Sigmoid colon (tissue), 7 donors: ENCODE measurements around the gene MAP3K7CL. TPM values are rescaled to one million over a fixed set of nuclear protein-coding genes. Genes with fewer than 3 reads are reported as not detected.

Source experiments
- DNase-seq: peaks from one replicate; pipeline ENCODE4 v3.0.0-alpha.2; 2019
- H3K27ac ChIP-seq, 4 donors: fragments of 200-600 bp; sonication (generic); one replicate each; pipeline ENCODE4 v1.5.1; 2016 to 2019; ENCODE audit warnings: mild to moderate bottlenecking in 1 of 4
- H3K27me3 ChIP-seq, 3 donors: fragments of 200-600 bp; sonication (generic); one replicate each; pipeline ENCODE4 v1.5.1; 2019; ENCODE audit warnings: mild to moderate bottlenecking in 1 of 3
- H3K36me3 ChIP-seq, 4 donors: fragments of 200-600 bp; sonication (generic); one replicate each; pipeline ENCODE4 v1.5.1; 2016 to 2019
- H3K4me1 ChIP-seq, 4 donors: fragments of 200-600 bp; sonication (generic); one replicate each; pipeline ENCODE4 v1.5.1; 2017 to 2019
- H3K4me3 ChIP-seq, 4 donors: fragments of 200-600 bp; sonication (generic); one replicate each; pipeline ENCODE4 v1.5.1; 2017 to 2019; ENCODE audit warnings: mild to moderate bottlenecking in 2 of 4, moderate library complexity in 1 of 4
- H3K9me3 ChIP-seq, 4 donors: fragments of 200-600 bp in 3 of 4; sonication (generic) in 3 of 4; one replicate each; pipeline versions ENCODE4 v1.5.1 to v1.6.1; 2013 to 2019
- CTCF ChIP-seq, 4 experiments: fragments of 450-650 bp in 3 of 4; fragments of 200-600 bp in 1 of 4; IDR thresholded peaks; one replicate each; pipeline ENCODE4 v1.5.1; 2016 to 2019; ENCODE audit warnings: antibody characterized with exemption in 4 of 4, mild to moderate bottlenecking in 3 of 4, moderate library complexity in 2 of 4
- EP300 ChIP-seq, 4 donors: sonication (generic); formaldehyde crosslinking; IDR thresholded peaks; one replicate each; pipeline ENCODE4 v1.6.1; 2017; ENCODE audit warnings: antibody characterized with exemption in 4 of 4
- POLR2A ChIP-seq, 2 donors: fragments of 450-650 bp; IDR thresholded peaks; one replicate each; pipeline ENCODE4 v1.6.1; 2016; ENCODE audit warnings: antibody characterized with exemption in 2 of 2, mild to moderate bottlenecking in 2 of 2, moderate library complexity in 2 of 2
- POLR2AphosphoS5 ChIP-seq, 4 donors: sonication (generic); formaldehyde crosslinking; IDR thresholded peaks; one replicate each; pipeline ENCODE4 v1.6.1; 2017; ENCODE audit warnings: antibody characterized with exemption in 4 of 4
- WGBS, 2 donors: extraction: QIAGEN DNeasy Blood & Tissue Kit; methylation state at CpG; one replicate each; pipeline ENCODE4 v1.1.7; 2013; 5-methylcytosine and 5-hydroxymethylcytosine counted together
- intact Hi-C: fragments of 100-400 bp; cut with DNase I; formaldehyde crosslinking; loops from one replicate; pipeline ENCODE4 v1.15.1; 2023
- polyA plus RNA-seq, 3 donors: library from polyadenylated mRNA; stranded (reverse); fragments of 200-250 nt; gene quantifications; one replicate each; pipeline ENCODE4 v1.2.3, GENCODE V29; 2013
- total RNA-seq, 4 donors: library from RNA; depleted of rRNA; stranded (reverse); fragments of >200 nt; gene quantifications; one replicate each; pipeline ENCODE4 v1.1.0, GENCODE V29; 2016
- donor health status: healthy with polysubstance abuse.
- donor health status: Bipolar disorder and iron deficiency.
- donor health status: healthy.

Gene MAP3K7CL
- total and polyA plus RNA-seq, 7 donors, result 2.3 to 12.2 (median 4.6) TPM

DNA sequence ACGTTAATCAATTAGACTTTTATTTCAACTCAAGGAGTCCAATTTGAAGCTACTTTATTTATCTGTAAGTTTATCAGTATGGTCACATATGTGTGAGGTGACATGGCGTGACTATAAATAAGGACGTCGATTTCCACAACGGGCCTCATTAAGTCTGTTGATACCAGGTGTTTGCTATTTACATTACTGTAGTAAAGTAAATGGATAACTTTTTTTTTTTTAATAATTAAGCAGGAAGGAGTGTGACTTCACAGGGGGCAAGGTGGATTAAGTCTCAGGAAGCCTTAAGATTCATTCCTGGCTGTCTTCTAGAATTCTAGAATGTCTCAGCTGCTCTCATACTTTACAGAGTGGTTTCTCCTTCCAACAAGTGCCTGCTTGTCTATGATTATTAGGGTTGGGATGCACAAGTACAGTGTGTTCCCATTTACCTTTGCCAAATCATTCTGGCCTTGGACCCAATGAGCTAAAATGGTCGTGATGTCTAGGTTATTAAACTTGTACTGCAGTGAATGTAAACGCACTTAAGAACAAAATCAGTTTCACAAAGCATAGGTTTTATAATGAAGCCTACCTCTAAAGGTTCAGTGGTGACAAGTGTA, 15.5 kb downstream of the MAP3K7CL start:
- Histone ChIP-seq H3K36me3 (no peaks in the 10 kb centered on the region), H3K4me1 (peaks cover 0 to 44% (median 31%) of the 10 kb centered on the region in 4 donors), H3K27me3 (no peaks in the 10 kb centered on the region), H3K4me3 (no peak overlapping the region), H3K27ac (peak overlapping the region; percentile 63 to 77 (median 71)), H3K9me3 (no peaks in the 10 kb centered on the region)
- intact Hi-C loops, result loop anchor here (5.0 to 10.0 kb wide), 2 partner anchors 54 to 141 kb away; no protein-coding TSS in a partner anchor
- WGBS, 2 donors, result 47 to 75% methylated on average over 7 of the region's 7 CpGs
- no peak for DNase-seq
- TF ChIP-seq EP300 (IDR thresholded peaks at IDR 0.05) (peak; percentile 54 to 93 (median 77)), POLR2A (IDR thresholded peaks at IDR 0.05) (no peak), POLR2AphosphoS5 (IDR thresholded peaks at IDR 0.05) (peak; percentile 32 to 85 (median 76))

DNA sequence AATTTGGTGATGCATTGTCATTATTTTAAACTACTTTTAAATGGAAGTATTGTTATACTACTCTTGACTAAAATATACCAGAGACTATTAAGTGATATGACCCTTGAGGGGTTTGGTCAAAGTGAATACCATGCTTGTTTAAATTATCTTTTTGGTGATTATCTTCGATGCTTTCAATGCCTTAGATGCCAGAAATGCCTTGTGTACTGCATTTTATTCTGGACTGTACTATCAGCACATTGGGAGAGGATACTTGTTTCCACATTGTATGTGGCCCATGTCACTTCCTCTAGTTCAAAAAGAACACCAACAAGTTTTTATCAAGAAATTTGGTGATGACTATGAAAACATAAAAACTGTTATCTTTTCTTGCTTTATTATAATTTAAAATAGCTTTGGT, 16.3 kb downstream of the MAP3K7CL start:
- 79 to 80% methylated on average over 1 of the region's 1 CpG for WGBS, 2 donors
- intact Hi-C loops, result loop anchor here (5.0 to 10.0 kb wide), 2 partner anchors 54 to 142 kb away; no protein-coding TSS in a partner anchor
- H3K36me3 ChIP-seq, result no peaks in the 10 kb centered on the region

GRCh38 chr21:29148530-29148929, 18.1 kb downstream of the MAP3K7CL start:
- no peak for TF ChIP-seq POLR2A (IDR thresholded peaks at IDR 0.05)
- Histone ChIP-seq H3K36me3 (no peaks in the 10 kb centered on the region), H3K9me3 (no peaks in the 10 kb centered on the region), H3K27ac (no peak overlapping the region), H3K4me3 (no peak overlapping the region), H3K4me1 (peaks cover 0 to 44% (median 34%) of the 10 kb centered on the region in 4 donors), H3K27me3 (no peaks in the 10 kb centered on the region)
- 77 to 86% methylated on average over 5 of the region's 5 CpGs for WGBS, 2 donors
- no peak for DNase-seq
- intact Hi-C loops, result loop anchor here (5.0 to 10.0 kb wide), 2 partner anchors 56 to 144 kb away; no protein-coding TSS in a partner anchor

More for the DNA sequence above, 16.3 kb downstream of the MAP3K7CL start:
- no peak for DNase-seq
- no peak for TF ChIP-seq POLR2AphosphoS5 (IDR thresholded peaks at IDR 0.05)
- H3K4me1 ChIP-seq, result peaks cover 0 to 44% (median 31%) of the 10 kb centered on the region in 4 donors
- no peaks in the 10 kb centered on the region for H3K27me3 ChIP-seq
- H3K4me3 ChIP-seq, result no peak overlapping the region
- H3K27ac ChIP-seq, result peak overlapping the region; percentile 63 to 77 (median 71)
- H3K9me3 ChIP-seq, result no peaks in the 10 kb centered on the region

GRCh38 chr21:29149808-29150425, 19.5 kb downstream of the MAP3K7CL start:
- DNase-seq, result no peak
- Histone ChIP-seq H3K36me3 (no peaks in the 10 kb centered on the region), H3K4me3 (no peak overlapping the region), H3K4me1 (peaks cover 0 to 38% (median 28%) of the 10 kb centered on the region in 4 donors), H3K27me3 (no peaks in the 10 kb centered on the region), H3K9me3 (no peaks in the 10 kb centered on the region), H3K27ac (no peak overlapping the region)
- no peak for TF ChIP-seq EP300 (IDR thresholded peaks at IDR 0.05)
- no peak for TF ChIP-seq CTCF (IDR thresholded peaks at IDR 0.05)
- no peak for TF ChIP-seq POLR2AphosphoS5 (IDR thresholded peaks at IDR 0.05)
- no peak for TF ChIP-seq POLR2A (IDR thresholded peaks at IDR 0.05)
- WGBS, 2 donors, result 71 to 91% methylated on average over 3 of the region's 3 CpGs
- intact Hi-C loops, result loop anchor here (5.0 to 10.0 kb wide), 2 partner anchors 58 to 145 kb away; no protein-coding TSS in a partner anchor

DNA sequence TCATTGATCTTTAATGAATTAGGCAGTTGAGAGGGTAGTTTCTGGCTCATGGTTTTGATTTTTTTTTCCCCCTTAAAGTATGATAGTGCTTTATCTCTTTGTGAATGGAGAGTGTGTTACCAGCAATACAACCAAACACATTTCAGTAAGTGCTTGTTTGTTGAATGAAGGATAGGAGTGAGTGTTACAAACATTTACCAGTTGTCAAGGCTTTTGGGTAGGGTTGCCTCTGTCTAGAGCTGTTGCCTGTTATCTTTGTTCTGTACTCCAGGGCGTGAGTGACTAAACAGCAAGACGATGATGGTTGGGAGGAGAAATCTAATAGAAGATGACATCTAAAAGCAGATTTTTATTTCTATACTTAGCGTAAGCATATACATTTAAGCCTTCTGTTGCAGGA, 21.5 kb downstream of the MAP3K7CL start:
- Histone ChIP-seq H3K9me3 (no peaks in the 10 kb centered on the region), H3K27ac (no peak overlapping the region), H3K27me3 (no peaks in the 10 kb centered on the region), H3K4me1 (peaks cover 0 to 18% (median 9%) of the 10 kb centered on the region in 4 donors), H3K4me3 (no peak overlapping the region), H3K36me3 (no peaks in the 10 kb centered on the region)
- TF ChIP-seq EP300 (IDR thresholded peaks at IDR 0.05) (no peak), CTCF (IDR thresholded peaks at IDR 0.05) (no peak), POLR2A (IDR thresholded peaks at IDR 0.05) (no peak), POLR2AphosphoS5 (IDR thresholded peaks at IDR 0.05) (no peak)
- DNase-seq, result no peak
- intact Hi-C loops, result no loop called here
- 91 to 92% methylated on average over 3 of the region's 3 CpGs for WGBS, 2 donors

DNA sequence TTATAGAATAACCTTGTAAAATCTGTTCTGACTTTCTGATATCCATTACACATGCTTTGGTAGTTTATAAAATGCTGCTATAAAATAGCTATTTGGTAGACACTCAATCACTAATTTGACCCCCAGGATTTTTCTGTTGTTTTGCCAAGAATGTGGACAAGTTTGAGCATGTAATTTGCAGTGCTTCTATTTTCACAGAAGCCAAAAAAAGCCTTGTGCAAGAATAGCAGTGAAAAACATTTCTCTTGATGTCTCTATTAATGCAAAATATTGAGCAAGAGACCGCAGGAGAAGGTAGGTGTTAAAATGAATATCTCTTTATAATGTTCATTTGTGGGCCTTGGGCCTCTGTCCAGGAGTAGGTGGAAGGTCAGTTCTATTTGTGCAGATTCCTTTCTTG, 22.5 kb downstream of the MAP3K7CL start:
- Histone ChIP-seq H3K36me3 (no peaks in the 10 kb centered on the region), H3K9me3 (no peaks in the 10 kb centered on the region), H3K4me1 (peaks cover 0 to 17% (median 6%) of the 10 kb centered on the region in 4 donors), H3K27ac (no peak overlapping the region), H3K4me3 (no peak overlapping the region), H3K27me3 (no peaks in the 10 kb centered on the region)
- WGBS, 2 donors, result 93 to 100% methylated on average over 1 of the region's 1 CpG
- intact Hi-C loops, result no loop called here
- TF ChIP-seq POLR2A (IDR thresholded peaks at IDR 0.05) (no peak), POLR2AphosphoS5 (IDR thresholded peaks at IDR 0.05) (no peak), CTCF (IDR thresholded peaks at IDR 0.05) (no peak), EP300 (IDR thresholded peaks at IDR 0.05) (no peak)
- no peak for DNase-seq
